GM19455 (cell line): Measurements from ENCODE around the gene MBD5.
A peak's percentile ranks its signal among the peaks of the same experiment; 100 is the strongest.
"Not testable (repeated sequence)": the region's sequence is repeated elsewhere in the genome, so short reads cannot be mapped to it uniquely, and the experiment has no call there.

Experiments used
- ATAC-seq: cut with Tn5 transposase; IDR thresholded peaks from one replicate; pipeline ENCODE4 v1.9.1; 2021; ENCODE audit not compliant: unreplicated experiment

MBD5 gene

GRCh38 chr2:148021059-148021861, at the start of gene MBD5:
Gene MBD5 (plus strand): TSS chr2:148021091.
- ATAC-seq: peak; percentile 43

GRCh38 chr2:147976102-147976501, 44.8 kb upstream of the MBD5 start:
- no peak for ATAC-seq

DNA sequence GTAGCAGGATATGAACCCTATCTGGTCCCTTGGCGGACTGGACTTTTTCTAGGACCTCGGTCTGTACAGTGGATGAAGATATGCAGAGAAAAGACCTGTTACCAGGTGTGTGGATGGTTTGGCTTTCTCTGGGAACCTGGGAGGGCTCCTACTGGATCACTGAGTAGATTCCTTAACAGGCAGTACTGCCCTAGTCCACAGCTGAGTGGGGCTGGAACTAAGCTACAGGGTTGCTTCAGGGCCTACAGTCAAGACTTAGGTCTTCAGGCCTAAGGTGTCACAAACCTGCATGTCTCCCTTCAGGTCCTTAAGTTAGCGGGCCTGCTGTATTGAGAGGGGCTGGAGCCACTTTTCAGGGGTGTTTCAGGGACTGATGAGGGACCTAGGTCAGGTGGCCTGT, 43.2 kb upstream of the MBD5 start:
- ATAC-seq: no peak

DNA sequence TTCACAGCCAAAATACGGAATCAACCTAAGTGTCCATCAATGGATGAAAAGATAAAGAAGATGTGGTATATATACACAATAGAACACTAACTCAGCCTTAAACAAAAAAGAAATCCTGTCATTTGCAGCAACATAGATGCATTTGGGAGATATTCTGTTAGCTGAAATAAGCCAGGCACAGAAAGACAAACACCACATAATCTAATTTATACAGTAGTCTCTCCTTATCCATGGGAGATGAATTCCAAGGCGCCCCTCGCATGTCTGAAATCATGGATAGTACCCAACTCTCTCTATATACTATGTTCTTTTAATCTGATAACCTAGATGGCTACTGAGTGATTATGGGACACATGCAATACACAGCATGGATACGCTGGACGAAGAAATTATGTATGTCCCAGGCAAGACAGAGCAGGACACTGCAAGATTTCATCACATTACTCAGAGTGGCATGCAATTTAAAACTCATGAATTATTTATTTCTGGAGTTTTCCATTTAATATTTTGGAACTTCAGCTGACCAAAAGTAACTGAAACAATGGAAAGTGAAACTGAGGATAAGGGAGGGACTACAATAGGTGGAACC, 39.9 kb upstream of the MBD5 start:
- no peak for ATAC-seq

GRCh38 chr2:147989102-147989501, 31.8 kb upstream of the MBD5 start:
- ATAC-seq: no peak

GRCh38 chr2:147989809-147990403, 31.0 kb upstream of the MBD5 start:
- peak; percentile 89 for ATAC-seq

- not testable (repeated sequence) for ATAC-seq
These were observed 25.9 kb upstream of the MBD5 start for GRCh38 chr2:147994965-147995364.

DNA sequence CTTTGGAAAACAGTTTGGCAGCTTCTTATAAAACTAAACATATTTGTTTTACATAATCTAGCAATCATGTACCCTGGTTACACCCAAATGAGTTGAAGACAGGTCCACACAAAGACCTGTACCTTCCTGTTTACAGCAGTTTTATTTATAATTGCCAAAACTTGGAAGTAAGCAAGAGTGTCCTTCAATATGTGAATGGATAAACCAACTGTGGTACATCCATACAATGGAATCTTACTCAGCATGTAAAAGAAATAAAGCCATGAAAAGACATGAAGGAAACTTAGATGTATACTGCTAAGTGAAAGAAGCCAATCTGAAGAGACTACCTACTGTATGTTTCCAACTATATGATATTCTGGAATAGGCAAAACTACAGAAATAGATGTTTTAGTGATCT, 24.1 kb upstream of the MBD5 start:
- ATAC-seq: no peak

DNA sequence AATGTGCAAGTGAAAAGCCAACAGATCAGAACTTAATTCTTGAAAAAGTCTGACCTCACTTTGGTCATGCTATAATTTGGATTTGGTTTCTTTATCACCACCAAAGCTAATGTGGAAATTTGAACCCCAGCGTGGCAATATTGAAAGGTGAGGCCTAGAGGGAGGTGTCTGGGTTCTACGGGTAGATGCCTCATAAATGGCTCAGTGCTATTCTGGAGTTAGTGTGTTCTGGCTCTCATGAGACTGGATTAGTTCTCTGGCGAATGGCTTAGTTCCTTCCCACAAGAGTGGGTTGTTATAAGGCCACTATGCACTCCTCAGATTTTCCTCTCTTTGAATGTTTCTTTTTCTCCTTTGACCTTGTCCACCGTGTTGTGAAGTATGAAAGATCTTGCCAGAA, 22.7 kb upstream of the MBD5 start:
- ATAC-seq: no peak

DNA sequence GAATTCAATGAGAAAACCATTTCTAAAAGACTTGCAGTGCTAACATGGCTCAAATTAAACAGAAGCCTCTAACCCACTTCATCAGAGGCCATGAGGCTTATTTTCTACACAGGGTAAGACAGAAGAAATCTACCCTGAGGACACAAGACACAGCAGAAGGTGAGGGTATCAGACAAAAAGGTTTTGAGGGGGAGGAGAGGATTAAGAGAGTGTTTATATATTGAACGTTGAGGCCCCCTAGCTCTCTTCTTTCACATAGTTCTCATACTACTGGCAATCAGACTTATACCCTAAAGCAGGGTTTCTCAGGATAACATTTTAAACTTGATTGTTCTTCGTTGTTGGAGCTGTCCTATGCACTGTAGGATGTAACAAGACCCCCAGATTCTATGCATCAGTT, 21.8 kb upstream of the MBD5 start:
- ATAC-seq: no peak

GRCh38 chr2:148000095-148000494, 20.8 kb upstream of the MBD5 start:
- ATAC-seq: no peak

DNA sequence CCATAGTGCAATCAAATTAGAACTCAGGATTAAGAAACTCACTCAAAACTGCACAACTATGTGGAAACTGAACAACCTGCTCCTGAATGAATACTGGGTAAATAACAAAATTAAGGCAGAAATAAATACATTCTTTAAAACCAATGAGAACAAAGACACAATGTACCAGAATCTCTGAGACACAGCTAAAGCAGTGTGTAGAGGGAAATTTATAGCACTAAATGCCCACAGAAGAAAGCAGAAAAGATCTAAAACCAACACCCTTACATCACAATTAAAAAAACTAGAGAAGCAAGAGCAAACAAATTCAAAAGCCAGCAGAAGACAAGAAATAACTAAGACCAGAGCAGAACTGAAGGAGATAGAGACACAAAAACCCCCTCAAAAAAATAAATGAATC, 18.5 kb upstream of the MBD5 start:
- ATAC-seq: not testable (repeated sequence)

GRCh38 chr2:148006249-148007007, 14.5 kb upstream of the MBD5 start:
- no peak for ATAC-seq

DNA sequence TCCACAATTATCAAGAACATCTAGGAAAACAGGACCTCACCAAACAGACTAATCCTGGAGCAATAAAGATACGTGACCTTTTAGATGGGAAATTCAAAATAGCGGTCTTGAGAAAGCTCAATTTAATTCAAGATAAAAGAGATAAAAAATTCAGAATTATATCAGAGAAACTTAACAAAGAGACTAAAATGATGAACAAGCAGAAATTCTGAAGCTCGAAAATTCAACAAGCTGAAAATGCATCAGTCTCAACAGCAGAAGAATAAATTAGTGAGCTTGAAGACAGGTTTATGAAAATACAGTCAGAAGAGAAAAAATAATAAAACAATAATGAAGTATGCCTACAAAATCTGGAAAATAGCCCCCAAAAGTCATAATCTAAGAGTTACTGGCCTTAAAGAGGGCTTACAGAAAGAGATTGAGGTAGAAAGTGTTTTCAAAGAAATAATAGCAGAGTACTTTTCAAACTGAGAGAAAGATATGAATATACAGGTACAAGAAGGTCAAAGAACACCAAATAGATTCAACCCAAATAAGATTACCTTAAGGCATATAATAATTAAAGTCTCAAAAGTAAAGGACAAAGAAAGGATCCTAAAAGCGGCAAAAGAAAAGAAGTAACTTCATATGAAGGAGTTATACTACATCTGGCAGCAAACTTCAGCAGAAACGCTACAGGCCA, 13.5 kb upstream of the MBD5 start:
- ATAC-seq: no peak

DNA sequence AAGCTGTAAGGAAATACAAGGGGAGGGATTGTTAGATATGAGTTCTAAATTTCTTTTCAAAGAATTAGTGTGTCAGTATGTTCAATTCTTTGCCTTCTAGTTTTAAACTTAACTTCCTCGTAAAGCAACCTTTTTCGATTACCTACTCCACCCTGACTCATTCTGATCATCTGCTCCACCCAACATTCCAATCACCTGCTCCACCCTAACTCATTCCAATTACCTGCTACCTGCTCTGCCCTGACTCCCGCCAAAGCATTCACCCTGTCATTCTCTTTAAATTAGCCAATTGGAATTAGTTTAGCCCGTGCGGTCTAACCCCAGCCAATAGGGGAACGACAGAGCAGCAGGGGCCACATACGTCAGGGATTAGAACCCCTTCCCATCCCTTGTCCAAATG, 12.5 kb upstream of the MBD5 start:
- not testable (repeated sequence) for ATAC-seq

GRCh38 chr2:148013876-148014275, 7.0 kb upstream of the MBD5 start:
- no peak for ATAC-seq

GRCh38 chr2:148014616-148015015, 6.3 kb upstream of the MBD5 start:
- no peak for ATAC-seq

DNA sequence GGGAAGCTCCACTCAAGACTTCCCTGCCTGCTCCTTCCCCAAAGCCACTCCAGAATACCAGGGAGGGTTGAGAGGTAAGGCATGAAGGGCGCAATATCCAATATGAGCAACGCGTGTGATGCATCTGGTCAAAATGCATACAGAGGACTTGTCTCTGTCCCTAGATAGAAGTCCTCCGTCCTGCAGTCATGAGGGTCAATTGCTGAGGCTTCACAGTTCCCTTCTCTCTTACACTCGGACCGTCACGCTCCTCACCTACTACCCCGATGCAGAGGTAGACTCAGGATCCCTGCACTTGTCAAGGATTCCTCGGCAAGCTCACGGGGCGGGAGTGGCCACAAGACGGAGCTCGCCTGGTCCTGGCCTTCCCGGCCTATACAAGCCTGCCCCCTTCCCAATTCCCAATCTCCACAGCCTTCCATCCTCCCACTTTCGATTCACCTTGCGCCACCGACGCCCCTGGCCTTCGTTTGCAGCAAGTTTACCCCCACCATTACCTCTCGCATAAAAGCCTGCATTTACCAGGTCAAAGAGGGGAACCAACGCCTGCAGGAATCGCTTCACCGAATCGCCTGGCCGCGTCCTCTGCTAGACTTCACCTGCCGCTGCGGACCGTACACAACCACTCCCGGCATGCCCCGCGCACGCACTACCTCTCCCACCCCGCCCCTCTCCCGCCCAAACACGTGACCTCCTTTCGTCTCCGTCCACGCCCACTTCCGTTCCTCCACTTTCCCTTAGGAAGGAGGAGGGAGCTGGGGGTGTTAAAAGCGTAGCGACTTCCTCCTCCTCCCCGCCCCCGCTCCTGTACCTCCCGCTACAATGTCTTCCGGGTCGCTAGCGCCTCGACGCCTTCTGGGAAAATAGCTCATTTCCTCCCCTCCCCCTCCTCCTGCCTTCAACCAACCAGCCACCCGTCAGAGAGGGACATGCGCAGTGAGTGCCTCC, 506 bp upstream of the MBD5 start, which contains the start of gene ORC4:
Gene ORC4, minus strand, starts transcription at position 627 of the 948 bp plus-strand sequence. CDS start 44,779 bp downstream, outside the sequence.
- peak; percentile 74 for ATAC-seq

DNA sequence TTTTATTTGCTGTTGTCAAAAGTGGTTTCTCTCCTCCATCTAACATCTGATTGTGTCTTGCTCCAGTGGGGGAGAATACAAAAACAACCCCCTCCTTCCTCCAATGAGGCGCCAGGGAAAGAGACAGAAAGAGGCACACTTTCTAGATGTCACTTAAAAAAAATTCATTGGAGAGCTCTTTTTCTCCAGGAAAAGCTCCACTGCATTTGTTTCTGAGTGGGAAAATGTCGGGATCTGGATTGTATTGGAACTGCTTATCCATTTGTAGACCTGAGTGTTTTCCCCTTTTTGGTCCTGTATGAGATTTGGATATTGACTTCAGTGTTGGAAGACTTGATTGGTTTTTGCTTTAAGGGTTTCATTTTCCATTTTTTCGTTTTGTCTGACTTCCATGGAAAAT, 995 bp downstream of the MBD5 start:
- no peak for ATAC-seq

DNA sequence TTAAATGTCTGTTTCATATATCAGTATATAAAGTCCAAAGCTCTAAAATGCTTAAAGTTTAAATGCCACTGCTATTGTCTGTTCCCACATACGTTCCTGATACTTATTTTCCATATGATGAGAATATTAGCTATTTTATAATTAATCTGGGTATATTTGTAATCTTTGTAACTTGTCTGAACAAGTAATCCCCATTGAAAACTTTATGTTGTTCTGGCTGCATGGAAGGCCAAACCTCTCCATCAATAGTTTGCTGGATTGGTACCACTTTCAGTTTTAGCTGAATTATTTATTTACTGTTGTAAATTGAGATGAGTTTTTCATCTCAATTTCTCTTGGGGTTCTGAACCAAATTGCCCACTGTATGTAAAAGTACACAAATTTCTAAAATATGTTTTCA, 1.5 kb downstream of the MBD5 start:
- no peak for ATAC-seq
